ENCODE measurements around the gene HOXB7.

HOXB7 gene

DNA sequence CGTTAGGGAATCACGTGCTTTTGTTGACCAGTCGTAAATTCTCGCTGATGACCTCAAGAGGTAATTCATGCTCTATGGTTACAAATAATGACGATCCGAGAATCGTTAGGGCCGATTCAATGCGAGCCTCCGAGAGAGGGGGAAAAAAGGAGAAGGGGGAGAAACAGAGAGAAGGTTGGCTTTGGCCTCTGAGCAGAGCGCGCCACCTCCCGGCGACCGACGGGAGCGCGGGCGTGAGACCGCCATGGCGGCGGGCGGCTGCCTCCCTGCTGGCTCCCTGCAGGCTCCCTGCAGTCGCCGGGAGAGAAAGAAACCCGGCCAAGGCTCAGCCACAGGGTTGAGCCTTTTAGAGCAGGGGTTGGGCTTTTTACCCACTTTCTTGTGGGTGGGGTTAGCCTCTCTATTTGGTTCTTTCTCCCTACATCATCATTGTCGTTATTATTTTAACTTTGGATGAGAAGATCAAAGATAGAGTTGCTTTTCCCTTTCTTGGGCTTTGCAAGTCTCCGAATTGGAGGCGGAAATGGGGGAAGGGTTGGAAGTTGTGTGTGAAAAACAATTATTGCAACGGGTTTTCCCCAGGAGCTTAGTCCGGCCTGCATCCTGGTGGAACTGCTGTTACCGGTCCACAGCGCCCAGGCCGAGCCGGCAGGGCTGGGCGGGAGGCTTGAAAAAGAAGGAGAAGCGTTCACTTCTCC is 16.8 kb downstream of the HOXB7 start:
- no peak for FAIRE-seq

GRCh38 chr17:48593126-48593829 is 17.5 kb downstream of the HOXB7 start, which contains the start of gene HOXB5:
Gene HOXB5, minus strand, starts transcription at chr17:48593779. Its CDS starts 97 bp downstream, at chr17:48593682.
- no peak for FAIRE-seq

DNA sequence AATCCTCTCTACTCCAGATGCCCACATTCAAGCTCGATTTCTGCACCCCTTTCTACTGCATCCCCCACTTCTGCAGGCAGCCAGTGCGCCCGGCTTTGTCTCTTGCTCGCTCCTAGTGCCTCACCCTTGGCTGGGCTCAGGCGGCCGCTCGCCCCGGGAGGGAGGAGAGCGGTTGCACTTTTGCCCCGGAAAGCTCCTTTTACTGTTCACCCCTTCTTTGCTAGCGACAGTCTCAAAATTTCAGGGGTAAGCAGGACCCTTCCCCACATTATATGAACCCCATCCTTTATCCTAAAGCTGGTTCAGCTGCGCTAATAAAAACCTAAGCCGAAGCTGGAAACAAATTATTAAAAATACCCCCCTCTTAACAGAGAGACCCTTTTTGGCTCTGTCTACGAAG is 18.2 kb downstream of the HOXB7 start:
- FAIRE-seq, result no peak

DNA sequence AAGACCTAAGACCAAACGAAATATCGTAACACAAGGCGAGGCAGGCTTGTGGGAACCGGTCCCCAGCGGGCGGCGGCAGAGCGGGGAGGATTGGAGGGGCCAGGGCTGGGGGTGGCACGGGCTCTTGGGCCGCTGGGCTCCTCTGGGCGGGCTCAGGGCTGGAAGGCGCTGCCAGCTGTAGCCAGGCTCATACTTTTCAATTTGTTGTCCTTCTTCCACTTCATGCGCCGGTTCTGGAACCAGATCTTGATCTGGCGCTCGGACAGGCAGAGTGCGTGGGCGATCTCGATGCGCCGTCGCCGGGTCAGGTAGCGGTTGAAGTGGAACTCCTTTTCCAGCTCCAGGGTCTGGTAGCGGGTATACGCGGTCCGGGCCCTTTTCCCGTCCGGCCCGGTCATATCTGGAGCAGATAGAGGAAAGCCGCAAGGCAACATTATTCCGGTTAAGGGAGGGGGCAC is 18.7 kb downstream of the HOXB7 start:
- FAIRE-seq, result no peak

DNA sequence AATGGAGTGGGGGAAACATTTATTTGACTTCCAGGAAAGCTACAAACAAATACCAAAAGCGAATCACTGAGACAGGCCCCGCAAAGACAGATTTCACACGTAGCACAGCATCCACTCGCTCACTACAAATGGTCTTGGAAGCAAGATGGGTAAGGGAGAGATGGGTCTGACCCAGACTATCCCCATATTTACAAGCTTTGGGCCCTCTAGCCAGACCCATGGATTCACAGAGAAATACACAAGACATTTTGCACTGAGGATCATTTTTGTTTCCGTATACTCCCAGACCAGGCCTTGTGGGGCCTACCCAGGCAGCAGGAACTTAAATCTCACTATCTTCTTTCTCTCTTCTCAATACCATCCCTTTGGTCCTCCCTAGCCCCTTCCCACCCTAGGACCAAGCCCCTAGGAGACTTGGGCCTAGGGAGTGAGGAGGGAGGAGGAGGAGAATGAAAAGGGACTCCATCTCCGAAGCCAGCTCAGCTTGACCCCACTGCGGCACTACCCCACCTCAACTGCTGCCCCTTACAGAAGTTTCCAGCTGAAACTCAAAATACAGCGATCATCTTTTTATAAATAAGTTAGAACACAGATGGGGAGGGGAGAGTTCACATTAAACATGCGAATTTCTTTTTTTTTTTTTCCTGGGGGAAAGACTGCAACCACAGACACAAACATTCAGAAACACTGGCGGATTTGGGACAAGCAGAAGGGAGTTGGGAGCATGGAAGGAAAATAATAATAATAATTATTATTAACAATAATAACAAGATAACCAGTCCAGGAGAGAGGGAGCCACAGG is 19.4 kb downstream of the HOXB7 start:
- no peak for FAIRE-seq

GRCh38 chr17:48590607-48591161 is 20.1 kb downstream of the HOXB7 start:
- FAIRE-seq, result no peak

GRCh38 chr17:48589831-48590606 is 20.8 kb downstream of the HOXB7 start, which contains the start of gene HOXB3:
Gene HOXB3, minus strand, starts transcription at chr17:48590241. Its CDS starts 37,767 bp downstream, at chr17:48552474.
- FAIRE-seq, result peak; percentile 72

GRCh38 chr17:48589060-48589830 is 21.6 kb downstream of the HOXB7 start:
- no peak for FAIRE-seq

DNA sequence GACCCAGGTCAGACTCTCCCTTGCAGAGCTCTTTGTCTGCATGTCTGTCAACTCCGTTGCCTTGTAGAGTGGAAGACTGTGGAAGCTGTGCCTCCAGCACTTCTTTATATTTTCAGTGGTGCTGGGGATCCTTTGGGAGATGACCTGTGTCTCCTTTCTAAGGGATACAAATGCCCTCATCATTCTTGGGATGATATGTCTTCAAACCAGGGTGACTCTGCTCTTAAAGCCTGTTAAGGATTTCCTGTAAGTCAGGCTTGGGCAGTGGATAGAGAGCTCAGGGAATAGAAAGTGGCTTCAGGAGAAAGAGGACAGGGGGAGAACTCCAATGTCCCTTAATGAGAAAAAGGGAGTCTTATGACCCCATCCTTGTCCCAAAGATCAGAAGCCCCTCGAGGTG is 22.3 kb downstream of the HOXB7 start:
- FAIRE-seq, result no peak

DNA sequence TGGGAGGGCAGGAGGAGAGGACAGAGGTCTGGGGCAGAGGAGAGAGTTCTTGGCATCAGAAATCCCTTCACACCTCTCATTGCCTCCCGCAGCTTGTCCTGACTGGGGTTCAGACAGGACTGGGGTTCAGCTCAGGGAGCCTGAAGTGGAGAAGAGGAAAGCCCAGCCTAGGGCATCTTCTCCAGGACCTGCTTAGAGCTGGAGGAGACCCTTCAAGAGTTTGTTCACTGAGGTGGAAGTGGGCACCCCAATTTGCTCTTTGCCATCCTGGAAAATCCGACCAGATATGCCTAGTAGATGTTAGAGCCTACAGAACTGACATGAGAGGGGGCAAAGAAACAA is 22.8 kb downstream of the HOXB7 start:
- no peak for FAIRE-seq

GRCh38 chr17:48587276-48588073 is 23.3 kb downstream of the HOXB7 start:
- FAIRE-seq, result peak; percentile 71

DNA sequence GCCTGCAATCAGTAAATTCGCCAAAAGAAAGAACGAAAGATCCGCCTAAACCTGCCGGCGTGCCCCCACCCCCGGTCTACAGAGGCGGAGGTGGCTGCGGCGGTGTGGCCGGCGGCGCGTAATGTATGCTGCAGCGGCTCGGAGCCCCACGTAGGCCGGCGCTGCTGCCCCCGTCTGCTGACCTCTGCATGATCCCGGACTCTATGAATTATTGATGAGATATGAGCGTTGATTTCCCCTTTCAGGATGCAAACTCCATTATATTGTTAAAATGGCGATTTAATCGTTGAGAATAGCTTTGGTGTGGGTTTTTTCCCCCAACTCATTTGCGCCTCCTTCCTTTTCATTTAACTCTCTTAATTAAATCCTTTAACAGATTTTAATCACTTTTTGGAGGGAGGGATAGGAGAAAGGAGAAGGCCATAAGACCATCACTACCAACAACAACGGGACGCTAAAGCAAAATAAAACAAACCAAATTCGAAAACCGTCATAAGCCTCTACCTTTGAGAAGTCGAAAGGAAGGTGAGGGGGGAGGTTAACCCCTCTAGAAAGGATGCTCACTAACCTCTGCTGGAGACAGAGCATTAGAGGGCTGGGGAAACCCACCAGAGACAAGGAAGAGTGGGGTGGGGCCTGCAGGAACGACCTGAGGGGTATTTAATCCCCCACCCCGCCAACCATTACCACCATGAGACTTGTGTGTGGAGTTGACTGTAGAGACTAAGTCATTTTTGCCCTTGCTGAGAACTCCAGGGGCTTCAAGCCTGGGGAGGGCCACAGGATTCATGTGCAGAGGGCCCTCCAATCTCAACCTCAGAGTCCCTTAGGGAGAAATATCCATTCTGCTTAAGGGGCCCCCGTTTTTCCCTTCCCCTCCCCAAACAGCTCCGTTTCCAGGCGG is 24.2 kb downstream of the HOXB7 start:
- FAIRE-seq, result no peak

DNA sequence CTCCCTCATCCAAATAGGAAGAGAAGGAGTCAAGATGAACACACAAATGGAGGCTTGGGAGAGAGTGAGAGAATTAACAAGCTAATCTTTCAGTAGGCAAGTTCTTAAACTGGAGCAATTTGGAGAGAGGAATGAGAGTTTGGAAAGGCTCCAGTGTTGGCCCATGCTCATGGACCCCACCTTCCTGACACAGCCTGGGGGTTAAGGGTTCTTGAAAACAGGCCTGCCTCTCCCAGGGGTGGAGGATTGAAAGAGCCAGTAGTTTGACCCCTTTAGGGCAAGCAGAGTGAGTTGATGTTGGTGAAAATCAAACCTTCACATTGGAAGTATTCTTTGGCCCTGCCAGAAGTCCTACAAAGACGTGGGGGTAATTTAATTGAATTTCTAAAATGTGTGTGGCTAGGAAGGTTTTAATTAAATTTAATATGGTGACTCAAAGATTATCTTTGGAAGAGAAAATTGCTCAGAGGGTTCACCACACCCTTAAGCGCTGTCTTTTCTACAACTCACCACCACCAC is 26.5 kb downstream of the HOXB7 start:
- no peak for FAIRE-seq

GRCh38 chr17:48583708-48584222 is 27.1 kb downstream of the HOXB7 start:
- no peak for FAIRE-seq

GRCh38 chr17:48582750-48583069 is 28.1 kb downstream of the HOXB7 start:
- no peak for FAIRE-seq

DNA sequence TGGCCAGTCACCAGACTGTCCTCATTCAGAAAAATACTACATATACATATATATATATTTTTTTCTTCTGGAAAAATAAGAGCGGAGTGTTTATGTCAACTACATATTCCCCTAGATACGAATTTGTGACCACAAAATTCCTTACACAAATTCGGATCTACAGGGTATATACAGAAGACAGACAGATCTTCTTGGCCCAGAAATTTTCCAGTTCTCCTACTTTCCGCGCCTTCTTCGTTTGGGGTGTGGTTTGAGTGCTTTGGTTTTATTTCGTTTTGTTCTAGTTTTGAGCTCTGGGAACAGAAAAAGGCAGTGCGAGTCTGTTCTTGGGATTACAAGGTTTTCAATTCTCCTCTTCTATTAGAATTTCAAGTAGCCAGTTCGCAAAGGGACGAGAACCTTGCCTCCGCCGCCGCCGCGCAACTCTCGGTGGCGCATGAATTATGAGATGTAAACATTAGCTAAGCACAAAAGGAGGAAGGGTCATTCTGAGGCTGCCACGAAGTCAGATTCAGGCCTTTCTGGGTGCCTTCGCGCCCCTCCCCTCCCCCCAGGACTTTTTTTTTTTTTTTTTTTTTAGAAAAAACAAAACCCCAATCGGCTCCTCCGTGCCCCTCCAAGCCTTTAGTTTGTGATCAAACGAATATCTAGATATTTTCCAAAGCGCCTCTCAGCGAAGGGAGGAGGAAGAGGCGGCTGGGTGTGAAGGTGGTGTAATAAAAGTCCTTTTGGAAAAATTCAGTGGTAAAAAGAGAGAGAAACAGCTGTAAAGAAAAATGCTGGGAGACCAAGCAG is 30.9 kb downstream of the HOXB7 start:
- no peak for FAIRE-seq

DNA sequence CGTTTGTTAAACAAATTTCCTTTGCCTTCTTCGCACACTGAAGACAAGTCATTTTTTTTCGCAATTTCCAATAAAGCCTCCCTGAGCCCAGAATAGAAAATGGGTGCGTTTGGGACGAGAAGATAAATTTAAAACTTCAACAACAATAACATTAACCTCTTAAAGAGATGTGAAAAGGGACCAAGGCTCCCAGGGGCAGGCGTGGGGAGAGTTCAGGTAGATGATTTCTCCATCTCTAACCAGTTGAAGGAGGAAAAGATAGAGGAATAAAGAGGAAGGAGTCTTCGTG is 31.4 kb downstream of the HOXB7 start:
- FAIRE-seq, result no peak
